ENCODE data around the gene XPC.

The XPC gene

GRCh38 chr3:14224895-14225294 lies 46.5 kb upstream of the XPC start:
- no peak for TF ChIP-seq EZH2phosphoT487 (IDR thresholded peaks at IDR 0.05; ENCODE audit: low read depth)
- H3K79me2 ChIP-seq (ENCODE audit: low read length) = no peaks in the 10 kb centered on the region
- H3K36me3 ChIP-seq (replicated peaks; ENCODE audit: low read depth, low read length) = peaks cover 4% of the 10 kb centered on the region
- no peaks in the 10 kb centered on the region for H3K27me3 ChIP-seq (ENCODE audit: low read depth, low read length)
- H3K27ac ChIP-seq (ENCODE audit: low read length) = no peak overlapping the region
- H3K9me3 ChIP-seq (ENCODE audit: insufficient read depth, low read length) = peaks cover 12% of the 10 kb centered on the region
- H3K4me3 ChIP-seq (ENCODE audit: low read length) = no peak overlapping the region
- H4K20me1 ChIP-seq (ENCODE audit: insufficient read depth, low read length) = no peaks in the 10 kb centered on the region
- H3K4me1 ChIP-seq (ENCODE audit: low read length) = peaks cover 31% of the 10 kb centered on the region
- H2AFZ ChIP-seq (ENCODE audit: low read depth, low read length) = no peak overlapping the region
- peak overlapping the region; percentile 46 for H3K4me2 ChIP-seq (ENCODE audit: low read length)
- H3K9ac ChIP-seq (ENCODE audit: low read length) = no peak overlapping the region

- no peak overlapping the region for H3K4me3 ChIP-seq (ENCODE audit: low read length)
- H2AFZ ChIP-seq (ENCODE audit: low read depth, low read length) = no peak overlapping the region
- no peaks in the 10 kb centered on the region for H3K27me3 ChIP-seq (ENCODE audit: low read depth, low read length)
- peak overlapping the region; percentile 16 for H3K4me2 ChIP-seq (ENCODE audit: low read length)
- H3K9me3 ChIP-seq (ENCODE audit: insufficient read depth, low read length) = peaks cover 12% of the 10 kb centered on the region
- H3K79me2 ChIP-seq (ENCODE audit: low read length) = no peaks in the 10 kb centered on the region
- H3K9ac ChIP-seq (ENCODE audit: low read length) = no peak overlapping the region
- TF ChIP-seq EZH2phosphoT487 (IDR thresholded peaks at IDR 0.05; ENCODE audit: low read depth) (no peak), CTCF (IDR thresholded peaks at IDR 0.05; ENCODE audit: low read depth, low read length) (no peak)
- H3K27ac ChIP-seq (ENCODE audit: low read length) = no peak overlapping the region
- H4K20me1 ChIP-seq (ENCODE audit: insufficient read depth, low read length) = no peaks in the 10 kb centered on the region
- peaks cover 4% of the 10 kb centered on the region for H3K36me3 ChIP-seq (replicated peaks; ENCODE audit: low read depth, low read length)
- peaks cover 31% of the 10 kb centered on the region for H3K4me1 ChIP-seq (ENCODE audit: low read length)
Observed at GRCh38 chr3:14223595-14223994, 45.2 kb upstream of the XPC start.

DNA sequence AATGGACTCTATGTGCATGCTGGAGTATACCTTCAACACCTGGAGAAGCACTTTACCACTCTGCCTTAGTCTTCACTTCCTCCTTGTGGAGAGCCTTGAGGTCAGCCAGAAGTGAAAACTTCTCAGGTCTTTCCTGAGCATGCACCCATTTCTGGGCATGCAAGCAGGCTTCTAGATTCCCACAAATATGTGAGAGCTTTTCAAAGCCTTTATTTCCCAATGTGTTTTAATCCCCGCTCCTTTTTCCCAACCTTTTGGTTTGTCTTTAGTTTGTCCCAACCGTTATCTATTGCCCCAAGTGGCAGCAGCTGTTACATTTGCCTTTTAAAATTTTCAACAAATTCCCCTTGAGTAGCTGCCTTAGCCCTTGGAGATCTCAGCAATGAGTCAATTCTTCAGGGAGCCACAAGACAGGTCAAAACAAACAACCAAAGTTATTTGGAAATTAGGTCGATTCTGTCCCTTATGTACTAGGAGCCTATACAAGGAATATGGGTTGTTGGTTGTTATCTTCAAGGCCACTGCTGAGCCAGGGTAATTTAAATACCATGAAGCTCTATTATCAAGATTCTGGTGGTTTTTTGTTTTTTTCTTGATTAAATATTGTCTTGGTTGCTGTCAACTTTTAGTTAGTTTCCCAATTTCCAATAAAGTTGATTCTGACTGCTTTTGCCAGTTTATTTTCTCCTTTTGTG lies 44.6 kb upstream of the XPC start:
- Histone ChIP-seq H2AFZ (ENCODE audit: low read depth, low read length) (no peak overlapping the region), H3K36me3 (replicated peaks; ENCODE audit: low read depth, low read length) (peaks cover 4% of the 10 kb centered on the region), H3K4me3 (ENCODE audit: low read length) (no peak overlapping the region), H3K9me3 (ENCODE audit: insufficient read depth, low read length) (peaks cover 12% of the 10 kb centered on the region), H3K27ac (ENCODE audit: low read length) (no peak overlapping the region), H4K20me1 (ENCODE audit: insufficient read depth, low read length) (no peaks in the 10 kb centered on the region), H3K79me2 (ENCODE audit: low read length) (no peaks in the 10 kb centered on the region), H3K9ac (ENCODE audit: low read length) (no peak overlapping the region), H3K4me2 (ENCODE audit: low read length) (peak overlapping the region; percentile 16), H3K27me3 (ENCODE audit: low read depth, low read length) (no peaks in the 10 kb centered on the region), H3K4me1 (ENCODE audit: low read length) (peaks cover 31% of the 10 kb centered on the region)
- TF ChIP-seq CTCF (IDR thresholded peaks at IDR 0.05; ENCODE audit: low read depth, low read length) (no peak; the same call in 1 of the 2 replicates), EZH2phosphoT487 (IDR thresholded peaks at IDR 0.05; ENCODE audit: low read depth) (no peak)

- Histone ChIP-seq H4K20me1 (ENCODE audit: insufficient read depth, low read length) (no peaks in the 10 kb centered on the region), H3K79me2 (ENCODE audit: low read length) (no peaks in the 10 kb centered on the region), H3K4me1 (ENCODE audit: low read length) (peaks cover 31% of the 10 kb centered on the region), H3K27ac (ENCODE audit: low read length) (no peak overlapping the region), H2AFZ (ENCODE audit: low read depth, low read length) (no peak overlapping the region), H3K4me3 (ENCODE audit: low read length) (no peak overlapping the region), H3K27me3 (ENCODE audit: low read depth, low read length) (no peaks in the 10 kb centered on the region), H3K9ac (ENCODE audit: low read length) (no peak overlapping the region), H3K9me3 (ENCODE audit: insufficient read depth, low read length) (peaks cover 12% of the 10 kb centered on the region), H3K36me3 (replicated peaks; ENCODE audit: low read depth, low read length) (peaks cover 4% of the 10 kb centered on the region), H3K4me2 (ENCODE audit: low read length) (peak overlapping the region; percentile 16; the same call in 1 of the 2 replicates)
- no peak for TF ChIP-seq CTCF (IDR thresholded peaks at IDR 0.05; ENCODE audit: low read depth, low read length)
- no peak for TF ChIP-seq EZH2phosphoT487 (IDR thresholded peaks at IDR 0.05; ENCODE audit: low read depth)
Observed at GRCh38 chr3:14222457-14222856, 44.1 kb upstream of the XPC start.

Data from OCI-LY3 (cell line).